HG03575 (cell line): ENCODE measurements around the gene FGF1.

ENCODE experiments used
- ATAC-seq: cut with Tn5 transposase; IDR thresholded peaks from one replicate; pipeline ENCODE4 v1.9.1; 2021; ENCODE audit not compliant: unreplicated experiment, insufficient number of reproducible peaks, low FRiP score; ENCODE audit errors: extremely low read depth

The FGF1 gene

DNA sequence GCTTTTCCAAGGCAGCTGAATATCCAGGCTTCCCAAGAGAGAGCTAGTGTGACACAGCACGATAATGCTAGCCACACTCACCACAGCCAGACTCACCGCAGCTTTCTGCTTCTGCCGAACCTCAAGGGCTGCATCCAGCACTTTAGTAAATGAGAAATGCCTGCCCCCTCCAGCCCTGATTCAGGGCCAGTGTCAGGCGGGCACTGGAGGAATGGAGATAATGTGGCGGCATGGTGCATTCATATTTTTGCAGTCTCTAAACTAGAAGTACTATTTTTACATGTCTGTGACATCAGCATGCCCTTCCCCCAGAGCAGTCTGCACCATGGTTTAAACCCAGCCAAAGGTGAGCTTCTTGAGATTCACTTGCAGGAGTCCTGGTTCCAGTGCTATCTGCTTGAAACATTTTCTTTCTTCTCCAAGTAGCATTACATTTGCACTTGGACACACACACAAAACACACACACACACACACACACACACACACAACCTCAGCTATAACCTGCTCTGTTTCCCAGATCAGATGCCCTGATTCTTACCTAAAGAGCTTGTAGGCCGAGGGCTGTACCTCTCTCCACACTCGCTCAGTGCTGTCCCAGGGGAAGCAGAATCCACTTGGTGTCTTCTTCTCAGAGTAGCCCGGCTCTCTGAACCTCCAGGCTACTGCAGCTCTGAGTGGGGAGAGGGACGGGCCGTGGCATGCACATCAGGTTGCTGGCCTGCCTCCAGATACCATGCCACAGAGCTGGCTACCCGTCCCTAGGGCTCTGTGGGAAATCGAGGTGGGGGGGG is at the start of gene FGF1:
Gene FGF1 (minus strand): TSS at position 673 of the 792 bp plus-strand sequence. CDS start 71,963 bp downstream, outside the sequence.
- no peak for ATAC-seq

GRCh38 chr5:142727735-142728047 is 41.8 kb upstream of the FGF1 start:
- ATAC-seq = no peak

- no peak for ATAC-seq
Measured at GRCh38 chr5:142726188-142726731, 40.4 kb upstream of the FGF1 start.

GRCh38 chr5:142725231-142726187 is 39.6 kb upstream of the FGF1 start:
- no peak for ATAC-seq

- ATAC-seq = no peak
Measured at GRCh38 chr5:142724821-142725220, 38.9 kb upstream of the FGF1 start.

DNA sequence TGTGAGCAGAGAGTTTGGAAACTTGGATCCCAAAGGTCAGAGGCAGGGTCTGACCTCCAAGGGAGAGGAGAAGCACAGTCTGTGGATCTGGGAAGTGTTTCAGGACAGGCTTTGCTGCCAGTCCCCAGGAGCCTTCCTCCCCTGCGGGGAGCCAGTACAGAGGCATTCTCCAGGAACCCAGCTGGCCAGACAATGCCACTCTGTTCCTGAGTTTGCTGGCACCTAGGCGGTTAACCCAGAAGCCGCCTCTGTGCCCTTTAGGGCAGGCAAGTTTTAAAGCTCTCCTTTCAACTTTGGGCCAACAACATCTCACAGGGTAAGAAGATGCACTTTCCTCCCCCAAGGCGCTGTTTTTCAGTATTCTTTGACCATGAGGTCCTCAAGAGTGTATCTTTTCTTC is 37.0 kb upstream of the FGF1 start:
- ATAC-seq = no peak

GRCh38 chr5:142722146-142722545 is 36.3 kb upstream of the FGF1 start:
- ATAC-seq = no peak

- ATAC-seq = no peak
Measured at GRCh38 chr5:142720641-142721271, 34.9 kb upstream of the FGF1 start.

- ATAC-seq = no peak
Measured at GRCh38 chr5:142719836-142720370, 34.0 kb upstream of the FGF1 start.

- ATAC-seq = no peak
Measured at GRCh38 chr5:142717582-142718215, 31.8 kb upstream of the FGF1 start.

DNA sequence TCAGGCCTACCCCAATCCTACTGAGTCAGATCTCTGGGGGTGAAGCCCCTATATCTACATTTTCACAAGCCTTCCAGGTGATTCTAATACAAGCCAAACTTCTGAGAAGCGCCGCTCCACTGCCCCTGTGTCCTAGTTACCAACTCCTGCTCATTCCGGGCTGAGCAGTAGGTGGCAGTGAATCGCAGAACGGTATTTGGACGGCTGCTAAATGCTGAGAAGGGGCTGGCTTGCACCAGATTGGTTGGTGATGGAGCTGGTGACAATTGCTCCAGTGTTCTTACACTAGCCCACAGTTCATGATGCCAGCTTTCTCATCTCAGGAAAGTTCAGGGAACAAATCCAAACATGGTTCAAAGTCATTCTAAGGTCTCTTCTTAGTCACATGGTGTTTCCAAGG is 31.1 kb upstream of the FGF1 start:
- ATAC-seq = no peak

- ATAC-seq = no peak
Measured at GRCh38 chr5:142715291-142715690, 29.4 kb upstream of the FGF1 start.

GRCh38 chr5:142713121-142713706 is 27.3 kb upstream of the FGF1 start:
- no peak for ATAC-seq

- ATAC-seq = no peak
Measured at GRCh38 chr5:142703153-142703552, 17.3 kb upstream of the FGF1 start.

- ATAC-seq = no peak
Measured at GRCh38 chr5:142701673-142702311, 15.9 kb upstream of the FGF1 start.

DNA sequence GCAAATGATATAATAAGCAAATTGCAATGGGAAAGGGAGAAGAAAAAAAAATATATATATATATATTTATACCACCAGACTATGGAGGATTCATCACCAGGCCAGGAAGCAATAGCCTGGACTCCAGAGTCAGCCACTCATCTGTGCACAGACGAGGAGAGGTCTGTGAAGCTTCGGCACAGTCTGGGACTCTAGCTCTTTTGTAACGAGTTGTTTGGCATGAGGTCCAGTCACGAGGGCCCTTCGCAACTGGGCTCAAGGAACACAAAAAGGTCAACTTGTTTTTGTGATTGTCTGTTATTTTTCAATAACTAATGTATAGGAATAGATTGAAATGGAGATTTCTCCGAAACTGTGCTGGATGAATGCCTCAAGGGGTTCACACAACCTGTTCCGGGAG is 14.7 kb upstream of the FGF1 start:
- no peak for ATAC-seq

GRCh38 chr5:142699184-142699720 is 13.4 kb upstream of the FGF1 start:
- ATAC-seq = no peak
